GM12873 (cell line): Measurements from ENCODE around the gene PSMD3.

Experiments
- CTCF ChIP-seq: IDR thresholded peaks from 2 replicates; pipeline ENCODE4 v1.5.1; 2012; ENCODE audit warnings: low read depth, mild to moderate bottlenecking, moderate library complexity, low read length, control low read depth; ENCODE audit not compliant: insufficient read depth; ENCODE audit errors: missing control alignments

Gene PSMD3

GRCh38 chr17:40026816-40027613, 46.4 kb downstream of the PSMD3 start:
- TF ChIP-seq CTCF: peak; percentile 93

GRCh38 chr17:40027614-40028012, 47.0 kb downstream of the PSMD3 start:
- TF ChIP-seq CTCF: no peak

GRCh38 chr17:40028595-40028994, 48.0 kb downstream of the PSMD3 start:
- TF ChIP-seq CTCF: no peak

GRCh38 chr17:40031706-40032105, 51.1 kb downstream of the PSMD3 start:
- TF ChIP-seq CTCF: no peak

GRCh38 chr17:40032322-40033320, 52.0 kb downstream of the PSMD3 start:
- TF ChIP-seq CTCF: no peak

GRCh38 chr17:40033339-40033738, 52.7 kb downstream of the PSMD3 start:
- TF ChIP-seq CTCF: no peak
